ENCODE results near the gene ORC1.

ORC1 gene

DNA sequence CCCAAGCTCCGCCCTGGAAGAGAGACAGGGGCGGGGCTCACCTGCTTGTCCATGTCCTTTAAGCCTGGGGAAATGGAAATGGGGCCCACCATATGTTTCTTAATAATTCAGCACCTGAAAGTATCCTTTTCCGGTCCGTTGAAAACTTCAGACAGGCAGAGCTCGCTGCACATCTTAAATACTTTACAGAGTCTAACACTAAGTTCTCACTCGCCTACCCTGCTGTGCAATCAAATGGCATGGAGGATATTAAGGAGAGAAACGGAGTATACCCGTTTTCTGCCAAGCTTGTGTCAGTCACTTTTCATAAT is 37.8 kb downstream of the ORC1 start:
- peaks cover 34% of the 10 kb centered on the region for H3K36me3 Mint-ChIP-seq (ENCODE audit: low read depth)
- peak overlapping the region; percentile 96 for H3K4me3 Mint-ChIP-seq

DNA sequence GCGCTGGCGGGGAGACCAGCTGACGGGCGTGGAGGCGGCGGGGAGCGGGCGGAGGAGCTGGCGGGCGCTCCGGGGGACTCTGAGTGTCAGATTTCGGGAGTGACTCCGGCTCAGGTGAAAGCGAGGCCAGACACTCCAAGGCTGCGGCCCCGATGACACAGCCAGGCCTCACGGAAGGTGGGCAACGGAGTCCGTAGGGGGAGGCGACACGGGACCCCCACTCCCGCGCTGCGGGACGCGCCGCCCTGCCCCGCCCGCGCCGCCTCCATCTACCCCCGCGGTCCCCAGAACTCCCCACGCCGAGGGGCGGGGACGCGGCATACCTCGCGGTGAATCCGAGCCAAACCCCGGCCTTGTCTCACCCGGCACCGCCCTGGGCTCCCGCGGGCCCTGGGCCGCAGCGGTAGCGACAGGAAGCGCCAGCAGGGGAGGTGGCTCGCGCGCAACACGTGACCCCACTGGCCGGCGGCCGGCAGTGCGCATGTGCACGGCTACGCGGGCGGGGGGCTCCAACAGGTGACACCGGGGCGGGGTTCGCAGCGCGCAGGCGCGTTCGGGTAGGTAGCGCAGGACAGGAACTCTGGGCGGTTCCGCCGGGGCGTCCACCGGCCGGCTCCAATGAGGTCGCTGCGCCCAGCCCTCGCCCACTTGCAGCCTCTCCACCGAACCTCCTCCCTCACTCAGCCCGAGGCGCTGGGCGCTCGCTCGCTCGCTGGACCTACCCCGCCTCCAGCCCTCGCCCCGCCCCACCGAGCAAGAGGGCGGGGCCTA is 38.3 kb downstream of the ORC1 start, which contains the start of gene CC2D1B:
Gene CC2D1B (minus strand): TSS at position 460 of the 771 bp plus-strand sequence. CDS start 1,585 bp downstream, outside the sequence.
- peaks cover 37% of the 10 kb centered on the region for H3K36me3 Mint-ChIP-seq (ENCODE audit: low read depth)
- H3K4me1 Mint-ChIP-seq (ENCODE audit: low read depth), result peaks cover 27% of the 10 kb centered on the region
- peak within 1 kb of the TSS; percentile 96 for H3K4me3 Mint-ChIP-seq
- H3K9me3 Mint-ChIP-seq, result no peaks in the 10 kb centered on the region
- peak within 1 kb of the TSS; percentile 99 for H3K27ac Mint-ChIP-seq
- DNase-seq (ENCODE audit: low spot score), result peak; percentile 100
- no peaks in the 10 kb centered on the region for H3K27me3 Mint-ChIP-seq (ENCODE audit: low read depth)

More for the DNA sequence above, 37.8 kb downstream of the ORC1 start:
- Mint-ChIP-seq H3K4me1 (ENCODE audit: low read depth) (peaks cover 27% of the 10 kb centered on the region), H3K9me3 (no peaks in the 10 kb centered on the region), H3K27ac (peak overlapping the region; percentile 79), H3K27me3 (ENCODE audit: low read depth) (no peaks in the 10 kb centered on the region)
- DNase-seq (ENCODE audit: low spot score), result no peak

DNA sequence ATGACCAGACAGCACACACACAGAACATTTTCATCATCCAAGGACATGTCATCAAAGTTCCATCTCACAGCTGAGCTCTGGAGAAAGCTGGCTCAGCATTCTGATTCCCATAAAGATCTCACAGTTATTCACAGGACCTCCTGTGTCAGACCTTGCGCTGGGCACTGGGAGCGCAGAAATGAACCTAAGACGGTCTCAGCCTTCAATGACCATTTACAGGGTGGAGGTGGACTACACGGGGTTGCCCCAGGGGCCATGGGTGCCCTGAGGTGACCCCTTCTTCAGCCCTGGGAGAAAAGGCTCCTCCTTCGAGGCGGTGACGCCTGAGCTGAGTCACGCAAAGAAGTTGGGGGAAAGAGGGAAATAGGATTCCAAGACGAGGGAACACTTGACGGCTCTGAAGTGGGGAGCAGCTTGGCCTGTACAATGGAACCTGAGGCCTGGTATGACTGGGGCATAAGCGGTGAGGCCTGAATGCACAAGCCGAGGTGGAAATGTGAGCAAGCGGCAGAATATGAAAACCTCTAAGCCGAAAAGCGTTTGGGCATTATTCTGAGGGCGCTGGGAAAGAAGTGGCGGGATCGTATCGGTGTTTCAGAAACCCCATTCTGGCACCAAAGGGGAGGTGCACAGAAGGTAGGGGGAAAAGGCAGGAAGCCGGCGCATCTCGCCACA is 39.0 kb downstream of the ORC1 start:
- Mint-ChIP-seq H3K4me1 (ENCODE audit: low read depth) (peaks cover 27% of the 10 kb centered on the region), H3K27ac (peak overlapping the region; percentile 99), H3K27me3 (ENCODE audit: low read depth) (no peaks in the 10 kb centered on the region), H3K4me3 (peak overlapping the region; percentile 96), H3K9me3 (no peaks in the 10 kb centered on the region), H3K36me3 (ENCODE audit: low read depth) (peaks cover 38% of the 10 kb centered on the region)
- peak; percentile 17 for DNase-seq (ENCODE audit: low spot score)

DNA sequence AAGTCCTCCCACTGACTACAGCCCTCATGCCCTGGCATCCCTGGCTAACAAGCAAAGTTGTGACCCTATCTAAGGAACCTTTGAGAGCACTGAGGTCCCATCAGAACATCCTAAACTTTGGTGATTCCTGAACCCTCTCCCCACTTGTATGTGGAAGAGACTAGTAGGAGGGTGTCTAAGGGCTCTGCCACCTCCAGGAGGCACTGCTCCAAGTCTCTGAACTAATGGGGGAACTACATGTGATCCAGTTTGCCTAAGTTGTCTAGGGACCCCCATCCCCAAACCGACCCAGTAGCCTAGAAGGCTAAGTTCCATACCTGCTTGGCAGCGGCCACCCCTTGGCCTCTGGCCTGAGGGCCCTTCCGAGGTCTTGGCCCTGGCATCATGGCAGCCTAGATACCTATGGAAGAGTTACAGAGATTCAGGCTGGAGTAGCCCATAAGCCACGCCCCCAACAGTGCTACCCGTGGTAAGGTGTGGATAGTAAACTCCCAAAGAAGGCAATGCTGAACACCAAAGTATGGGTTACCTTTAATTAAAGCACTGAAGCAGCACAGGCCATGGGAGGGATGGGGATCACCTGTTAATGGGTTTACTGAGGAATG is 39.9 kb downstream of the ORC1 start:
- no peaks in the 10 kb centered on the region for H3K27me3 Mint-ChIP-seq (ENCODE audit: low read depth)
- no peaks in the 10 kb centered on the region for H3K9me3 Mint-ChIP-seq
- no peak for DNase-seq (ENCODE audit: low spot score)
- peak overlapping the region; percentile 99 for H3K27ac Mint-ChIP-seq
- peaks cover 44% of the 10 kb centered on the region for H3K36me3 Mint-ChIP-seq (ENCODE audit: low read depth)
- H3K4me1 Mint-ChIP-seq (ENCODE audit: low read depth), result peaks cover 27% of the 10 kb centered on the region
- H3K4me3 Mint-ChIP-seq, result peak overlapping the region; percentile 96

DNA sequence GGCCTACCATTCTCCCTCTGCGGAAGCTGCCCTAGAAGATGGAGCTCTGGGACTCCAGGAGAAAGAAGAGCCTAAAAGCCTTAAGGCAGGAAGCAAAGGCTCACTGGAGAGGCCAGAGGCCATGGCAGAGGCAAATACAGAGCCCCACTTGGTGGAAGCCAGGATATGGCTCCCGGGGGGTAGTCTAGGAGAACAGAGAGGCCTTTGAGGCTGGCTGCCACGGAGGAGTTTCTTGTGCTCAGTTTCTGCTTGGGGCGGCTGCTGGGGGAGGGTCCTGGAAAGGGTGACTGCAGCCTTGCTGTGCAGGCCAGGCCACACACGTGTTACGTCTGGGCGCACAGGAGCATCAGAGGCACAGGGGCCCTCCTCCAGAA is 43.6 kb downstream of the ORC1 start:
- Mint-ChIP-seq H3K36me3 (ENCODE audit: low read depth) (peaks cover 72% of the 10 kb centered on the region), H3K4me1 (ENCODE audit: low read depth) (peaks cover 13% of the 10 kb centered on the region), H3K4me3 (no peak overlapping the region), H3K9me3 (no peaks in the 10 kb centered on the region), H3K27ac (no peak overlapping the region), H3K27me3 (ENCODE audit: low read depth) (no peaks in the 10 kb centered on the region)
- DNase-seq (ENCODE audit: low spot score), result no peak

DNA sequence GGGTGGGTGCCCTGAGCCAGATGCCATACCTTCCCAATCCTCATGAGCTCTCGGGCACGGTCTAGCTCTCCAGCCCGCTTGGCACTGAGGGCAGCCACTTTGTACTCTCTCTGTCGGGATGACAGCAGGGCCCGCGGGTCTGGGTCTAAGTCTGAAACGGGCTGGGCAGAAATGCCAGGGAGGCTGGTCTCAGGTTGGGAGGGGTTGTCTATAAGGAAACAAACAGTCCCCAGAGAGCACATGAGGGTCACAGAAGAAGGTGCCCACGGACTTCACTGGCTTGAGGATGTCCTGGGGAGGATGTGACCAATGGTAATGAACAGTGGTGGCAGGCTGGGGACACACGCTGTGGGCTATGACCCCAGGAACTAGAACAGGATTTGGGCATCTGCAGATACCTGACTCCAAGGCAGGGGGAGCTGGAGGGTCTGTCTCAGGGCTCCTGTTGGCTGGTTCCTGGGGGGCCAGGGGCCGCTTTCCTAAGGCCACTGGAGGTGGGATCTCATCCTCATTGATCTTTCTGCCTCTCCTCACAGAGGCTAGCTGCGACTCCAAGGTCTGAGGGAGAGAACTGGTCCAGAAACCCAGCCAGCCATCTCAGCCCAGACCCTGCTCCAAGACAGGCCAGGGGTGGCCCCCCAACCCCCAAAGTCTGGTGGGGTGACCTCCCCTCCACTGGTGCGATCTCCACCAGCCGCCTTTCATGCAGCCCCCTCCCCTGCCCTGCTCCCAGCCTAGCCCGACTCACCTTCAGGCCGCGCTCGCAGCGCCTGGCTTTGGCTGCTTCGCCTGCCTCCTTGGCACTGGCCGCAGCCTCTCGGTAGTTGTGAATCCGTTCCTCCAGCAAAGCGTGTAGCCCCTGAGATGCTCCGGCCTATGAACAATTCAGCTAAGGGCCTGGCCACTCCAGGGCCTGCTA is 44.3 kb downstream of the ORC1 start:
- Mint-ChIP-seq H3K27ac (no peak overlapping the region), H3K36me3 (ENCODE audit: low read depth) (peaks cover 72% of the 10 kb centered on the region), H3K27me3 (ENCODE audit: low read depth) (no peaks in the 10 kb centered on the region), H3K4me1 (ENCODE audit: low read depth) (peaks cover 13% of the 10 kb centered on the region), H3K4me3 (no peak overlapping the region), H3K9me3 (no peaks in the 10 kb centered on the region)
- no peak for DNase-seq (ENCODE audit: low spot score)

DNA sequence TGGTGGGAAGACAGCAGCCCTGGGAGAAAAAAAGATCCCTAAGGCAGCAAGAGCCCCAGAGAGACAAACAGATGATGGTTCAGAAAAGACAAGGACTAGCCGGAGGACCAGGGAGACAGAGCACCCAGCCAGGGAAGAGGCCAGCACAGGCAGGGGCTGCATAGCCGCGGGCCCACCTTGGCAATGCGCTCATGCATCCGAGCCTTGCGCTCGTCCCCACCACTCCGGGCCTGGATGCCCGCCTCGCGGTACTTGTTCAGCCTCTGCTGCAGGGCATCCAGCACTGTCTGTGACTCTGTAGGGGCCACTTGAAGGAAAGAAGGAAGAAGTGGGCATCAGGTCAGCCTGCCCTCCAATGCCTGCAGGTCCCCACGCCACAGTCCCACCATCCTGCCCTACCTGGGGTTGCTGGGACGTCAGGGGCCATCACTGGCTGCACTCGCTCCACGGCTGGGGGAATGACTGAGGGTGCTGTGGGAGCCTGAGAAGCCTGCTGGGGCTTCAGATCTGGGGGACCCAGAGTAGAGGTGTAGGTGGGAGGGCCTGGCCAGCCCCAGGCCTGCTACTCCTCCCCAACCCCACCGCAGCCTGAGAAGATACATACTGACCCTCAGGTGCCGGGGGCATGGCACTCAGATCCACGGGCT is 45.2 kb downstream of the ORC1 start:
- Mint-ChIP-seq H3K36me3 (ENCODE audit: low read depth) (peaks cover 72% of the 10 kb centered on the region), H3K27ac (no peak overlapping the region), H3K9me3 (no peaks in the 10 kb centered on the region), H3K27me3 (ENCODE audit: low read depth) (no peaks in the 10 kb centered on the region), H3K4me1 (ENCODE audit: low read depth) (peaks cover 6% of the 10 kb centered on the region), H3K4me3 (no peak overlapping the region)
- no peak for DNase-seq (ENCODE audit: low spot score)

DNA sequence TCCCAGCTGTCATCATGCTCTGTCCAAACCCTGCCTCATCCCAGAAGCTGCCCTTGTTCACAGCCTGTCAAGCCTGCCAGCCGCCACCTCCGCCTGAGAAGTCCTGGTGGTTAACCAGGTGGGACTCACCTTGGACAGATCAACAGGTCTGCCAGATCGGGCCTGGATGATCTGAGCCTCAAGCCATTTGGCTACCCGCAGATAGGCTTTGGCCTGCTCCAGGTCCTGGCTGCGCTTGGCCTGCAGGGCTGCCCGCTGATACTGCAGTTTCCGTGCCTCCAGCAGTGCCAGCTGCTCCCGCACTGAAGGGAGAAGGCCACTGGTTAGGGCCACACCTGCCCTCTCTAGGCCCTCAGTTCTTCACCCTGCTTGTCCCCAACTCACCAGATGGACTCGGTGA is 46.8 kb downstream of the ORC1 start:
- H3K9me3 Mint-ChIP-seq, result no peaks in the 10 kb centered on the region
- no peaks in the 10 kb centered on the region for H3K4me1 Mint-ChIP-seq (ENCODE audit: low read depth)
- no peak overlapping the region for H3K27ac Mint-ChIP-seq
- no peaks in the 10 kb centered on the region for H3K27me3 Mint-ChIP-seq (ENCODE audit: low read depth)
- no peak for DNase-seq (ENCODE audit: low spot score)
- H3K4me3 Mint-ChIP-seq, result no peak overlapping the region
- peaks cover 77% of the 10 kb centered on the region for H3K36me3 Mint-ChIP-seq (ENCODE audit: low read depth)

DNA sequence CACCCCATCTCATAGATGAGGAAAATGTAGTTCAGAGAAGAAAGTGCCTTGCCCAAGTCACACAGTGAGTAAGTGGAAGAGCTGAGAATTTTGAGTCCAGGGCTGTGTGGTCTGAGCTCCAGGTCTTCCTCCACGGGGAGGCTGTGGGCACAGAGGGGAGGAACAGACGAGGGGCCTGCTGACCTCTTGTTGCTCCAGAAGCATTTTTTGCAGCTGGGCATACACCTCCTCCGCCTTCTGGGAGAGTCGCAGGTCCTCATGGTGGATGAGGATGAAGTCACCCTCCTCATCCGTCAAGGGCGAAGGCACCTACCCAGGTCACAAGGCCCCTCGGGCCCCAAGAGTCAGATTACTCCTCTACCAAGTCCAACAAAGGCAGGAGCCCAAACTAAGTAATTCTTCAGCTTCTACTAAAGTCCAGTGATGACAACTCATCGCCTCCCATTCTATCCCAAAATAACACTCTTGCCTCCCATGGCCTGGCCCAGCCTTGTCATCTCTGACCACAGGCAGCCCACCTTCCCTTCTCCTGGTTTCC is 47.3 kb downstream of the ORC1 start:
- peaks cover 79% of the 10 kb centered on the region for H3K36me3 Mint-ChIP-seq (ENCODE audit: low read depth)
- H3K4me3 Mint-ChIP-seq, result no peak overlapping the region
- DNase-seq (ENCODE audit: low spot score), result no peak
- H3K9me3 Mint-ChIP-seq, result no peaks in the 10 kb centered on the region
- no peaks in the 10 kb centered on the region for H3K27me3 Mint-ChIP-seq (ENCODE audit: low read depth)
- no peaks in the 10 kb centered on the region for H3K4me1 Mint-ChIP-seq (ENCODE audit: low read depth)
- no peak overlapping the region for H3K27ac Mint-ChIP-seq

DNA sequence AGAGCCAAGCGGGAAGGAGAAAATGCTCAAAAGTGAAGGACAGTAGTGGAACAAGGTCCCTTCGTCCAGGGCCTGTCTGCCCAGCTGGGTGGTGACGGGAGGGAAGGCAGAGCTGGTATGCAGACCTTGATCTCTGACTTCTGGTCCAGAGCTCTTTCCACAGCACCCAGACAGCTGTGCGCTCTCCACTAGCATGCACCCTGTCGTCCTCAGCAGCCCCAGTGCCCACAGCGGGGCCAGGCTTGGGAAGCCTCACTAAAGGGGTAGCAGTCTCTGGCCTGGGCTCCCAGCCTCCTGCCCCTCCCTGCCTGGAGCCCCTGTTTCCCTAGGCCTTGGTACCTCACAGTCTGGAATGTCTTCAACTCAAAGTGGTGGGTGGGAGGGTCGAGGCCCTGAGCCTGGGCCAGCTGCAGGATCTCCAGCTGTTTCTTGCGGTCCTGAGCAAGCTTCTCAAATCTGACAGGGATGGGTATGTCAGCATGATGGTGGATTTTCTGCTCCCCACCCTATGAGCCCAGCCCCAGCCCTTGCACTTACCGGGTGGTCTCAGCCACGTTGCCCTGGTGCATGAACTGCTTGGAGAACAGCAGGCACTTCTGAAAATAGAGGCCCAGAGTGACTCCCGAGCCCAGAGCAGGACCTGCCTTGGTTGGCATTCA is 48.2 kb downstream of the ORC1 start:
- Mint-ChIP-seq H3K27ac (no peak overlapping the region), H3K4me1 (ENCODE audit: low read depth) (no peaks in the 10 kb centered on the region), H3K36me3 (ENCODE audit: low read depth) (peaks cover 70% of the 10 kb centered on the region), H3K9me3 (no peaks in the 10 kb centered on the region), H3K27me3 (ENCODE audit: low read depth) (no peaks in the 10 kb centered on the region), H3K4me3 (no peak overlapping the region)
- no peak for DNase-seq (ENCODE audit: low spot score)

DNA sequence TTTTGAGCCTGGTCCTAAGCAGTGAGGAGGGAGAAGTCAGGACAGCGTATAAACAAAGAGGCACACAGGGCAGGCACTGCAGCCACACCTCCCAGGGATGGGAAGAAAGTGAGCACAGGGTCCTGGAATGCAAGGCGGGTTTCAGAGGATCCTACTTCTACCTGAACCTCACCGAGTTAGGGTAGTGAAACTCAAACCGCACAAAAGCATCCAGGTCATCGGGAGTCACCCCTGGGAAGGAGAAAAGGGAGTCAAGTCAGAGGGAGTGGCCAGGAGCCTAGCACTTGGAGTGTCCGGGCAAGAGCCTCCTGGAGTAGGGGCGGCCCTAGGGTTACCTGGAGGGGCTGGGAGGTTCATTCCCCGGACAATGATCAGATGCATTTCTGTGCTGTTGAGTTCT is 48.8 kb downstream of the ORC1 start:
- Mint-ChIP-seq H3K36me3 (ENCODE audit: low read depth) (peaks cover 69% of the 10 kb centered on the region), H3K4me3 (no peak overlapping the region), H3K27me3 (ENCODE audit: low read depth) (no peaks in the 10 kb centered on the region), H3K27ac (no peak overlapping the region), H3K9me3 (no peaks in the 10 kb centered on the region), H3K4me1 (ENCODE audit: low read depth) (no peaks in the 10 kb centered on the region)
- DNase-seq (ENCODE audit: low spot score), result no peak

DNA sequence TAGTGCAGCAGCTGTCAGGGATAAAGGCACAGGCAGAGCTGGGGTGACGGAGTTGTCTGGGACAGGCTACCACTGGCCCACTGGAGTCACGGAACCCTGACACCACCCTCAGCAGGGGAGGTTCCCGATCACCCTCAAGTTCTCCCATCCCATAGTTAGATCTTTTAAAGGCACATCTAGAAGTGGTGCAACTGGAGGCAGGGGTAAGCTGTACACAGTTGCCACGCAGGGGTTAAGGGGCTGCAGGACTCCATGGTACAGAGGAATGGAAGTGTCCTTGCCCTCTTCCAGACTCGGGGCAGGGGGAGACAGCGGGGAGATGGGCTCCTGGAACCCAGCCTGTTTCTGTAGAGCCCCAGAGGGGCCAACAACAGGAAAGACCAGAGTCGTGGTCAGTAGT is 51.5 kb downstream of the ORC1 start:
- DNase-seq (ENCODE audit: low spot score), result no peak
- peaks cover 51% of the 10 kb centered on the region for H3K36me3 Mint-ChIP-seq (ENCODE audit: low read depth)
- no peak overlapping the region for H3K27ac Mint-ChIP-seq
- no peaks in the 10 kb centered on the region for H3K27me3 Mint-ChIP-seq (ENCODE audit: low read depth)
- H3K9me3 Mint-ChIP-seq, result no peaks in the 10 kb centered on the region
- H3K4me1 Mint-ChIP-seq (ENCODE audit: low read depth), result no peaks in the 10 kb centered on the region
- H3K4me3 Mint-ChIP-seq, result no peak overlapping the region

Data from T-helper 2 cell treated with Interferon-gamma antibody and Interleukin-4, amounts not matched to agents 5 μg/mL and 100 μg/mL, for 36 hours (primary cell).